Measurements from ENCODE around the gene SORBS1.

DNA sequence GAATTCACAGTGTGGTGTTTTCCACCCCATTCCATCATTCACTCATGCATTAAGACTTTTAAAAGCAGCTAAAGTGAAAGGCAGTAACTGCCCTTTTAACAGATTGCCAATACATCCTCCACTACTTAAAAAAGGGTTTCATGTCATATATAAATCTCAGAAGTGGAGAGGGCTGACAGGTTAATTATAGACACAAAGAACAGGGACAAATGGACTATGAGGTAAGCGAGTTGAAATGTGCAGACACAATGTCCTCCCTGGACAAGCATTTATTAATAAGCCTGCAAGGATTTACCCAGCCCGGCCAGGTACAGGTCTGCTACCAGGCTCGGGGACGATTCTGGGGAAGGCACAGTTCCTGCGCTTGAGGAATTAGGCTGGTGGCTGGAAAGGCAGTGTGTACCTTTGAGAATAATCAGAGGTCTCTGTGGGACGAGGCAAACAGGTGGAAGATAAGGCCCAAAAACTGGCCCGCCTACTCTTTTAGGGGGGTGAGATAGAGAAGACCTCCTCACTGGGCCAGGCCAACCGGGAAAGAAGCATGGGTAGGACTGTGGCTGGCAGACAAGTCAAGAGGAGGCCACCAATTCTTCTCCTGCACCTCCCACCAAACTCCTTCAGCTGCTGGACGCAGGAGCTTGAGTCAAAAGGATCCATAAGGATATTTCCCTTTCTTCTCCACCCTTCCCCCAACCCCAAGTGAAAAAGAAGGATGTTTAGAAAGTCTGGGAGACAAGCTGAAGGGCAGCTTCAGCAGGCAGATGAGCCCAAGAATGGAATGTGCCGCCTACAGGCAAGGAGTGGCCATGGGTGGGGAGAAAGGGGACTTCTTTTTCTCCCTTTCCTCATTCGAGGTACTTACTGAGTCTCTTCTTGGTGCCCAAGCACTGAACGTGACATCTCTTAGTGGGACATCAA, 271.9 kb downstream of the SORBS1 start:
- TF ChIP-seq, protein P1, sequence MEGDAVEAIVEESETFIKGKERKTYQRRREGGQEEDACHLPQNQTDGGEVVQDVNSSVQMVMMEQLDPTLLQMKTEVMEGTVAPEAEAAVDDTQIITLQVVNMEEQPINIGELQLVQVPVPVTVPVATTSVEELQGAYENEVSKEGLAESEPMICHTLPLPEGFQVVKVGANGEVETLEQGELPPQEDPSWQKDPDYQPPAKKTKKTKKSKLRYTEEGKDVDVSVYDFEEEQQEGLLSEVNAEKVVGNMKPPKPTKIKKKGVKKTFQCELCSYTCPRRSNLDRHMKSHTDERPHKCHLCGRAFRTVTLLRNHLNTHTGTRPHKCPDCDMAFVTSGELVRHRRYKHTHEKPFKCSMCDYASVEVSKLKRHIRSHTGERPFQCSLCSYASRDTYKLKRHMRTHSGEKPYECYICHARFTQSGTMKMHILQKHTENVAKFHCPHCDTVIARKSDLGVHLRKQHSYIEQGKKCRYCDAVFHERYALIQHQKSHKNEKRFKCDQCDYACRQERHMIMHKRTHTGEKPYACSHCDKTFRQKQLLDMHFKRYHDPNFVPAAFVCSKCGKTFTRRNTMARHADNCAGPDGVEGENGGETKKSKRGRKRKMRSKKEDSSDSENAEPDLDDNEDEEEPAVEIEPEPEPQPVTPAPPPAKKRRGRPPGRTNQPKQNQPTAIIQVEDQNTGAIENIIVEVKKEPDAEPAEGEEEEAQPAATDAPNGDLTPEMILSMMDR (conservative IDR thresholded peaks at IDR 0.05; ENCODE audit: low read length): peak; percentile 60
- TF ChIP-seq EZH2phosphoT487 (IDR thresholded peaks at IDR 0.05; ENCODE audit: borderline replicate concordance, low read depth, low read length): no peak
